T-helper 2 cell (primary cell): ENCODE results near the gene CDC25C.
"Not testable (repeated sequence)": the region's sequence is repeated elsewhere in the genome, so short reads cannot be mapped to it uniquely, and the experiment has no call there.

ENCODE experiments used
- DNase-seq, 5 experiments: peaks; one replicate each; pipeline versions ENCODE4 v3.0.0 to v3.0.0-alpha.2; 2012 to 2022

CDC25C gene

DNA sequence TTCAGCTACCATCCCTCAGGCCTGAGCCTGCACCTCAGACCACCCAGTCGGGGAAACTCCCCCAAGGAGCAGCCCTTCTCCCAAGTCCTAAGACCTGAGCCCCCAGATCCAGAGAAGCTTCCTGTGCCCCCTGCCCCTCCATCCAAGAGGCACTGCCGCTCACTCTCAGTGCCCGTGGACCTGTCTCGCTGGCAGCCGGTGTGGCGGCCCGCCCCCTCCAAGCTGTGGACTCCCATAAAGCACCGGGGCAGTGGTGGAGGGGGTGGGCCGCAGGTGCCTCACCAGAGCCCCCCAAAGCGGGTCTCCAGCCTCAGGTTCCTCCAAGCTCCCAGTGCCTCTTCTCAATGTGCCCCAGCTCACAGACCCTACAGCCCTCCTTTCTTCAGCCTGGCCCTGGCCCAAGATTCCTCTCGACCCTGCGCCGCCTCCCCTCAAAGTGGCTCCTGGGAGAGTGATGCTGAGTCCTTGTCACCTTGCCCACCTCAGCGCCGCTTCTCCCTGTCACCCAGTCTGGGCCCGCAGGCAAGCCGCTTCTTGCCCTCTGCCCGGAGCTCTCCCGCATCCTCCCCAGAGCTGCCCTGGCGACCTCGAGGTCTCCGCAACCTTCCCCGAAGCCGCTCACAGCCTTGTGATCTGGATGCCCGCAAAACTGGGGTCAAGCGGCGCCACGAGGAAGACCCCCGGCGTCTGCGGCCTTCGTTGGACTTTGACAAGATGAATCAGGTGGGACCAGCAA lies 13.5 kb upstream of the CDC25C start:
- DNase-seq, result no peak

DNA sequence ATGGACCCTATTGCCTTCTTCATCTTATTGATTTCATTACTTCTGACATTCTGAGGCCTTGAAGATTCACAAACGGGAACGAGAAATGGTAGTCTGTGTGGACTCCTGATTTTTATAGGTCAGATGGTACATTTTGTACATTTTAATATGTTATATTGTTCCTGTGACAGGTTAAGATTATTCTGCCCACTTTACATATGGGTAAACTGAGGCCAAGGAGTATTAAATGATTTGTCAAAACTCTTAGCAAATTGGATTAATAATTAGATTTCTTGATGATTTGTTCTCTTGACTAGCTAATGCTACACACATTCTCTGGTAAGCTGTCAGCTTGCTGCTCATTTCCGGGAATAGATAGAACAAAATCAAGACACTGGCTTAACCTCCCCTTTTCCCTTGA lies 8.4 kb upstream of the CDC25C start:
- no peak for DNase-seq

DNA sequence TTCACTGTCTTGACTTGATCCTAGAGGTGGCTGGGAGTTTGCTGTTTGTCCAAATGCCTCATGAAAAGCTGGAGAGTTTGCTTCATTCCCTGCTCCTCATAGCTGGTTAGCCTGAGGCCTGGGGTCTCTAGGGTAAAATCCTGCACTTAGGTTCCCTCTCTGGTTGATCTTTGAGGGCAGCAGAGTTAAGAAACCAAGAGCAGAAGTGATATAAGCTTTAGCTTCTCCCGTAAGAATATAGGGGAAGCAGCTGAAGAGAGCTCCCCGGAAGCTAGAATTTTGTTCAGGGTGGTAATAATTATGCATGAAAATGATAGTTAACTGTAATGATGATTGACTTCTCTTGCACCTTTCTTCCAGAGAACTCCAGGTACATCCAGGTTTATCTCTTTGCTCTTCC lies 7.9 kb upstream of the CDC25C start:
- no peak for DNase-seq

DNA sequence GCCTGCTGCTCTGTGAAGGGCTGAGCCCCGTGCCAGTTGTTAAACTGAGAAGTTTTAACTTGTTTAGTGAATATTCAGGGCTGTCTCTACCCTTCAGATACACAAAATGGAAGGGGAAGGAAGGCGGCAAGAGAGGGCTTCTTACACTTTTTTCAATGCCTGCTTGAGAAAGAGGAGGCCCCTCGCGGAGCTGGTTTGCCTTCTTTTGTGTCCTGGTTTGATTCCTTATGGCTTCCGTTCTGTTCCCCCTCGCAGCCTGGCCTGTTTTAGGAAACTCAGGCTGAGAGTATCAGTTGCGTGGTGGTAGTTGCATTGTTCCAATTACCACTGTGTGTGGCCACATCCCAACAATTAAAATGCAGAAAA lies 7.5 kb upstream of the CDC25C start:
- peak in 1 of 5 experiments; percentile 13 for DNase-seq

DNA sequence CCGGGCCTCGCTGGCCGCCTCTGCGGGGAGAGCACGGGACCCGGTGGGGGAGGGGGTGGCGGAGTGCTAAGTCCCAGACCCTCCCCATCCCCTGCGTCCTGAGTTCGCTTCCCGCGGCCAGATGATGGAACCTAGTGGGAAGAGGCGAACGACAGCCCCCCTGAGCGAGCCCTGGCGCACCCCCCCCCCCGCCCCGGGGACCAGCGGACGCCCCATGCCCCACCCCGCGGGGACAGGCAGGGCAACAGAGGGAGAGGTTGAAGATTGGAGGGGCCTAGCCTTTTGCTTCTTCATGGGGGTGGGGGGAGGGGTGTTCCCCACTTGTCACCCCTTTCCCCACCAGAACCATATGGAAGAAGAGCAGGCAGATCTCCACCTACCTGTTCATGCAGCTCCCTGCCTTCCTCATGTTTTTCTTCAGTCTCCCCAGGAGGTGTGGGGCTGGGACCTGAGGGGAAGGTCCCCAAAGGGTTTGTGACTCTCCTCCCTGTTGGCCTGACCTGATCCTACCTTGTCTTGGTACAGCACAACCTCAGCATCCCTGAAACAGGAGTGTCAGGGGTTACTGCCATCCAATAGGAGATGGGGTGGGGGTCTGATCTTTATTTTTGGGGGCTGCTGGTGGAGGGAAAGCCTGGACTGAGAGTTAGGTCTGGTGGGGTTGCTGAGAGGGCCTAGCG lies 6.9 kb upstream of the CDC25C start:
- no peak for DNase-seq

DNA sequence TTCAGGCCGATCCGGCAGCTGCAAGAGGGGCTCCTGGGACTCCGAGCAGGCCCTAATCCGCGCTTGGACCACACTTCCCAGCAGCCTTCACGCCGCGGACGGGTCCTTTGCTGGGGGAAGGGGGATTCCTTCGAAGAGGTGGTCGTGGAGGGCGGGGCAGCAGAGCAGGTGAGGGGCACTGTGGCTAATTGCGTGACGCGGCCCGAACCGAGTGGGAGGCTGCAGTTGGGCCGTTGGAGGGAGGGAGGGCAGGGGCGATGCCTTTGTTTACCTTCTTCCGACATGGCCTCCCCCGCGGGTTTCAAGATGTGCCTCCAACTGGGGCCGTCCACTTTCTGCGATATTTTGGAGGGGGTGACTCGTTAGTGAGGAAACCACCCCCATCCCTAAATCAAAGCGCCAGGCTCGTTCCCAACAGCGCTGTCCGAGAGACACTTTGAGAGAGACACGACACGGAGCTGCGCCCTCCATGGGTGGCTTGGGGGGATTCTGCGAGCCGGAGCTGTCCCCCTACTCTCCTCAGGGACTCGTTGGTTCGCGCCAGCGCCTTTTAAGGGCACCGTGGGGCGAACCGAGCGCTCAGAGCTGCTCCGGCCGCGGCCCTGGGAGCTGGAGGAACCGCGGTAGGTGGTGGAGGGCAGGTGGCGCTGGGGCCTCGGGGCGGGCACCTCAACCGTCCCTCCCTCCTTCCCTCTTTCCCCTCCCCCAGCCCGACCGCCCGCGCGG lies 6.2 kb upstream of the CDC25C start, which contains the start of gene FAM53C:
FAM53C (plus strand) TSS at position 582 of the 726 bp plus-strand sequence. CDS start 3,070 bp downstream, outside the sequence.
- peak; percentile 81 to 94 (median 86) for DNase-seq

DNA sequence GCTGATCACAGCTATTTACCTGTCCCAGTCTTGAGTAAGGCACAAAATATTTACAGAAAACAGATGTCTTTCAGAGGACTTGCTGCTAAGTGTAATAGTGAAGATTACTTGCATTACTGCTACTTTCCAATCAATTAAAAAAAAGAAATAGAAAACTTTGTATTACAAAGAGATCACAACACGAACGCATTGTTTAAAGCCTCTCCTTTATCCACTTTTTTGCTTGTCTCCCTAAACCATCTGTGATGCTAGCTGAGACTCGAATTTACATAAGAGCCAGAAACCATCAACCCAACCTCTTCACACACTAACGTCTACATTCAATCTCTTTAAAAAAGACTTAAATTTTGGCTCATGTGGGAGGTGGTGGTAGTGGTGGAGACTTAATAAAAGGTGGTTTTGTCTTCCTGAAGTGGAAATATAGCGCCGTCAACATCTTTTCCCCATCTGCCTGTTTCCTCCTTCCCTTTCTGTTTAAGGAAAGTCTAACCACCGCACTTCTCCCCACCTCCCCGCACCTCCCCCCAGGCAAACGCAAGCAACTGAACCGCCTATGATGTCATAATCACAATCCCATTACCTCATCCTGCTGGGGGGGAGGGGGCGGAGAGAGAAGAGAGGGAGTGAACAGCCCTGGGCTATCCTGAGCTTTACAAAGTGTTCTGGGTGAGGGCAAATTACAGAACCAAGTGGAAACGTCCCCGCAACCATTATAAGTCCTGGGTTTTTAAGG lies 5.5 kb upstream of the CDC25C start:
- peak in 1 of 5 experiments; percentile 34 for DNase-seq

DNA sequence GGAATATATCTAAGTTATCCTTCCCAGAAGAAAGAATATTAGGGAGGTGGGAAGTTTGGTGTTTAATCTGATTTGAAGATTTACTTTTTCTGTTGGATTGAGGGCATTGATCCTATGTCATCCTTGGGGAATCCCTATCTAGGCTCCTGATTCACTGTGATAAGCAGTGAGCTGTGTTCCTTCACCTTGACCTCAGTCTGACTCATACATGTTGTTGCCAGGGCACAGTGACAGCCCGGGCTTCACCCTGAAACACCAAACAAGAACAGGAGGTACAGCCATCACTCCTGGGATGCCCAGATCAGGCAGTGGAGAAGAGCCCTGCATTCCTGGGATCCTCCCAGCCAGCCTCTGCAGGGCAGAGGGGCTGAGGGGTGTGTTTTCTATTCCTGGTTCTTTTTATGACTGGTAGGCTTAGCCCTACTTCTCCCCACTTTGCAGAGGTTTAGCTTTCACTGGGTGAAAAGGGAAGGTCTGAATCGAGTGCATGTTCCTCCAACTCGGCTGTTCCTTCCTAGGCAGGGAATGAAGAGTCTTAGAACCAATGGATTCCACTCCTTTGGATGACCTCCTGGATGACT lies 3.4 kb upstream of the CDC25C start:
- DNase-seq, result no peak

DNA sequence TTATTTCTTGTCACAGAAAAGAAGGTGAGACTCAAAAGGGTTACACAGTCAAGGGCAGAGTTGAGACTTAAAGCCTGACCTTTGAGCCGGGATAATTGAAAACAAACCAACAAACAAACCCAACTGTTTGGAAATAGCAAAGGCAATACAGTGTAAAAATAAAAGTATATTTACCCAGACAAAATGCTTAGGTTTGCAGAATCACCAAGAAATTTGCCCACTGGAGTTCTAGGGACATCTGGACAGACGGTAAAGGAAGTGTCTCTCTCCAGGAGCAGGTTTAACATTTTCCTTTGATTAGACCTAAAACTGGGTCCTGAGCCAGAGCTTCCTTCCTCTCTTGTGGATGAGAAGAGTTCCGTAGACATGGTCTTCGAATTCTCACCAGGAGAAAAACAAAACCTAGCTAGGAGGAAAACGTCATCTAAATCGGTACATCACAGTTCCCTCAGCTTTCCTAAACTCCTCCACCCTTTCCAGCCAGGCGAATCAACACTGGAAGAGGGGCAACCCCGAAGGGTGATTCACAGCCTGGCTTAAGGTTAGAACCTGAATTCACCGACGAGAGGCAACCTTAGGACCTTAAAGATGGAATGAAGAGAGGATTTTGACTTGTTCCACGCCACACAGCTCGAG lies 673 bp downstream of the CDC25C start:
- no peak for DNase-seq

DNA sequence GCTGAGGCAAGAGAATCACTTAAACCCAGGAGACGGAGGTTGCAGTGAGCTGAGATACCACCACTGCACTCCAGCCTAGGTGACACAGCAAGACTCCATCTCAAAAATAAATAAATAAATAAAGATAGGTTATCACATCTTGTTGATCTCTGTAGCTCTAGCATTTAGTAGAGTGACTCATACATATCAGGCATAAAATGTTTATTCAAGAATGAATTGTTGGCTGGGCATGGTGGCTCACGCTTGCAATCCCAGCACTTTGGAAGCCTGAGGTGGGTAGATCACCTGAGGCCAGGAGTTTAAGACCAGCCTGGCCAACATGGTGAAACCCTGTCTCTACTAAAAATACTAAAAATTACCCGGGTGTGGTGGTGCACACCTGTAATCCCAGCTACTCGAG lies 13.4 kb downstream of the CDC25C start:
- not testable (repeated sequence) for DNase-seq

DNA sequence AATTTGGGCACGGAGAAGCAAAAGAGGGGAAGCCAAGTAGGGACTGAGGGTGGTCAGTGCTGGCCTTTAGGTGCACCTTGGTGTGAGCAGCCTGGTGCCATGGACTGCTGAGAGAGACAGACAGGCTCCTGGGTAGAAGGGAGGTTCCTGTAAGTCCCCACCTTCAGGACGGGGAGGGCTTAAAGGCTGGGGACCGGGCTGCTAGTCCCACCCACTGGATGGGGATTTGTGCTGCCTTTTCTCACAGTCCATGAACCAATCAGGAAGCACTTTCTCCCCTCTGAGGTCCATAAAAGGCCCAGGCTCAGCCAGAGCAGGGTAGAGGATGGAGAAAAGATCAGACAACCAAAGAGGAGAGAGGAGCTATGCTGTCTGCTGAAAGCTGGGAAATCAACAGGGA lies 15.2 kb downstream of the CDC25C start:
- no peak for DNase-seq

DNA sequence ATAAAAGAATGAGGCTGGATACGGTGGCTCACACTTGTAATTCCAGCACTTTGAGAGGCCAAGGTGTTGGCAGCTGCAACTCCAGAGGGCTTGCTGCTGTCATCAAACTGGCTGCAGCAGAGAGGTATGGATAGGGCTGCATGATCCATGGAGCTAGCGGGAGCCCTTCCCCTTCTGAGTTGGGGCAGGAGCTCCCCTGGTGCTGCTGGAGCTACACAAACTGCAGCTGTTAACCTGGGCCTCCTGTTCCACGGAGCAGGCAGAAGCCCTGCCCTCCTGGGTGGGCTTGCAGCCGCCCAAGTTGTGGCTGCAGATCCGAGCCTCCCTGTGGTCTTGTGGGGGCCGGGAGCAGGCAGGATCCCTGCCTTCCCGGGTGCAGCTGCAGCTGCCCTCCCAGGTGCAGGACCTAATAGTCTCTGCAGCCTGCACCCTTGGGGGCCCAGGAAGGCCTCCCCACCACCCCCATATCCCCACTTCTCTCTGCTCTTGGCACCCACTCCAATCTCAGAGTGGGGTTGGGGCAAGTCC lies 15.8 kb downstream of the CDC25C start:
- no peak for DNase-seq

DNA sequence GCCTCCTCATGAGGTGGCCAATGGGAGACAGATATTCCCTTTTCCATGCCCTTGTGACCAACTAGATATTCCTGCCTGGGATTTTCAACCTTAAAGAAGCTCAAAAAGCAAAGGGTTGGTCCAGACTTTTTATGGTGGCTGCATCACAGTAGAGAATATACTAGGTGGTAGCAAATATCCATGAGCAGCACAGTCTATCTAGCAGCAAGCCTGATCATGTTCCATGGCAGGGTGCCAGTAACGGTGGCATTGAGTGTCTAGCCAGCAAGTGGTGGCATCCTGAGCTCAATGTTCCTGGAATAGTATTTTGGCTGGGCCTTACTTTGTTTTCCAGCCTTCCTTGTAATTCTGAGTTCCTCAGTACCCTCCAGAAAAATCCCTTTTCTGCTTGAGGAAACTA lies 25.8 kb downstream of the CDC25C start:
- no peak for DNase-seq

DNA sequence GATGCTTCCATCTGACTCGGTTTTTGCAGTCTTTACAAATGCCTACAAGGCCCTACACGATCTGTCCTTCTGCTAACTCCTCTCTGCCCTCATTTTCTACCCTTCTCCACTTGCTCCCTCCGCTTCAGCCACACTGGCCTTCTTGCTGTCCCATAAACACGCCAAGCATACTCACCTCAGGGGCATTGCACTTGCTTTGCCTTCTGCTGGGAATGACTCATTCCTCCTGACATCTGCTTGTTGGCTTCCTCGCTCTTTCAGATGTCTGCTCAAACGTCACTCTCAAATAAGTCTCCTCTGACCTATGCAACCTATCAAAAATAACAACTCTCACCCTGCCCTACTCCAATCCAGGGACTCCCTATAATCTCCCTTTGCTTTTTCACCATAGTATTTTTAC lies 28.2 kb downstream of the CDC25C start:
- DNase-seq, result no peak

DNA sequence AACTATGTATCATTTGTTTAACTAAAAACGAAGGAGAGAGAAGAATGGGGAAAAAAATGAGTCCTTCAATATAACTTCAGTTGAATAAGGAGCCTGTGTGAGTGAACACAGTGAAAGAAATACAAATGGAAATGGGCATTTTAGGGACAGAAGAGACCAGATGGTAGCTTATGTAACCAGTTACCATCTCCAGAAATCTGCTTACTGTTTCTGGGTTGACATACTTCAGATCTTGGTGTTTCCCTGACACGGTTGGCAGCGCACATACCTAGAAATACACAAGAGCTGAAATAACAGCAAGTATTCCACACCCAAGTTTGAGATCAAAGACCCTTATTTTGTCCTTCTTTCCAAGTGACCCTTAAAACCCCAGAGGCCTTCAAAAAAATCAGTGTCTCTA lies 42.3 kb downstream of the CDC25C start:
- no peak for DNase-seq

DNA sequence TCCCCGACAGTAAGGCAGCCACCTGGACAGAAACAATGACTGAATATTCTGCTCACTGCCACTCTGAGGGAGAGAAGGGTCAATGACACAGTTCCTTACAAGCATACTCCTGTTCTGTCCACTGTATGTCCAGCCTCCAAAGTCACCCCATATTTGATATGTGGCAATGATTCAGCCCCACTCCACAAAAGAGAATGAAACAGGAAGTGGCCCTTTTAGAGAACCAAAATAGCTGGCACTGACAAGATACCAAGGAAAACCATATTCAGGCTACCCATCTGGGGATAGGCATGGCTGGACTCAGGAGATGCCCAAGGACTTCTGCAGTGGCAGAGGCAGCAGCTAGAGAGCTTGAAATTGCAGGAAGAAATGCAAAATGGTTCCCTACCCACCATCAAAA lies 44.4 kb downstream of the CDC25C start:
- DNase-seq, result no peak

DNA sequence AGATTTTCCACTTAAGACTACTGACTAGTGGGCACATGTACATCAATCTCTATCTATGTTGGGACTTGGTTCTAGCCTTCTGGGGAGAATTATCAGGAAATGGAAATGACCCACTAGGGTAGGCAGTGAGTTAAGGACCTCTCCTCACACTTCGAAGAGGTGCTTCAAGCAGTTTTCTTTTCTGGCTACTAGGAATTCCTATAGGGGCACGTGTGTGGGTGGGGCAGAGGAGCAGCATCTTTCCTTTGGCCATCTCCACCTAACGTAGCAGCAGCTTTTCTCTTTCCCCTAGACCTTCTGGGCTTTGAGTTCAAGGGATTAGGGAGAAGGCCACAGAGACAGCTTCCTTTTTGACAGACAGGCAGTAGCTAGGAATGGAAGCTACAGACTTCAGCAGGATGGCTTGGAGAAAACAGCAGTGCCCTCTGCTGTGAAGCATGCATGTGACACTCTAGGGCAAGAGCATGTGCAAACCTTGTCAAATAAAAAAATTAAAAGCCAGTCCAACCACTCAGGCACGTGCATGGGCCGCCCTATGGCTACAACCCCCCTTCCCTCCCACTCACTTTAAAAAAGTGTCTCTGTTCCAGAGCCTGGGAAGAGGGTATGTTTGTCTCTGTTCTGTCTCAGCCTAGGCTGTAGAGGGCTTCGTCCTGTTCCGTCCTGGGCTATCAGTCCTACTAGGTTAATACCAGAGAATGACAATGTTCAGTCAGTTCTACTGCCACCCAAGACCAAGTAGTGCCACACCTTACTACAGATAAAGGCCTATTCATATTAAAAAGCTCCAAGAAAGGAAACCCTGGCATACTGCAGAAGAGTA lies 48.5 kb downstream of the CDC25C start:
- peak in 1 of 5 experiments; percentile 31 for DNase-seq

DNA sequence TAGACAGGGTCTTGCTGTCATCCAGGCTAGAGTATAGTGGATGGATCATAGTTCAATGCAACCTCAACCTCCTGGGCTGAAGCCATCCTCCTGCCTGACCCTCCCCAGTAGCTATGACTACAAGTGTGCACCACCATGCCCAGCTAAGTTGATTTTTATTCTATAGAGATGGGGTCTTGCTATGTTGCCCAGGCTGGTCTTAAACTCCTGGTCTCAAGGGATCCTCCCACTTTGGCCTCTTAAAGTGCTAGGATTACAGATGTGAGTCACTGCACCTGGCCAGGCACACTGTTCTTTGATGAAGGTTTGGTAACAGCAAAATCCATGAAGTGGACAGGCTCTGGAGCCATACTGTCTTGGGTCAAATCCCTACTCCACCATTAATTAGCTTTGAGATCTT lies 50.7 kb downstream of the CDC25C start:
- no peak for DNase-seq

DNA sequence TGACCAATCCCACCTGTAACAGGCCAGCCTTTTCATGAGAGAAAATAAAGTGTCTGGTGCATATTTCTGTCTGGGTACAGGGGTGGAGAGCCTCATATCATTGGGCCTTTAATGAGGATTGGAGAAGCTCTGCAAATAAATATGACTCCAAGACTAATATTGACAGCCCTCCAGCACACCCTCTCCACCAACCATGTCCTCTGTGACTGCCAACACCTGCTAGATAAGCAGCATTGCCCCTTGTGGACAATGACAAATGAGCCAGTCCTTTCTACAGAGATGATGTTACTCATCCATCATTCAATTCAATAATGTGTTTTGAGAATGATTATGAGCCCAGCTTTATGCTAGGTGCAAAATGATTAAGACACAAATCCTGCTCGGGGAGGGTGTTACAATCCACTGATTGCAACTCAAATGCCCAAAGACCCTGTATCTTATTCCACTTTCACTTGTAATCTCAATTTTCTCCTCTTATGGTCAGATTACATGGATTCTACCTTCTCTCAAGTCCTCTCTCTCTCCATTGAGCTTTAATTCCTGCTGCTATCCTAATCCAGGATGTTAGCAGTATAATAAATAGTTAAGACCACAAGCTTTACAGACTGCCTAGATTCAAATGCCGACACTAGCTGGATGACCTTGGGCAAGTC lies 55.1 kb downstream of the CDC25C start:
- no peak for DNase-seq

DNA sequence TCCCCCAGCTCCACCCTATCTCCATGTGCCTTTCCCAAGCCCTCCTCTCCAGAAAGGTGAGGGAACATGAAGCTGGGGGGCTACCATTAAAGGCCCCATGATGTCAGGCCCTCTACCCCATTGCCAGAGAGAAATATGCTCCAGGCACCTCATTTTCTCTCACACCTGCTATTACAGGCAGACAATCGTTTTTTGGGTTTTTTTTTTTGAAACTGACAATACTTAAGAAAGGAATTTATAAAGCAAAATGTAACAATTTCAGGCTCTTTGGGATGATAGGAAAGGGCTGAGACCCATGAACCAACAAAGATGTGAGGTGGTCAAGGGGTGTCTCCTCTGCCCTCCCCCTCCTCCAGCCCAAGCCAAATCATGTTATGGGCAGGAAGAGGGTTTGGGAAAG lies 55.7 kb downstream of the CDC25C start:
- no peak for DNase-seq
